SHP77 (cell line): ENCODE data around the gene SDK1.

Experiments used
- DNase-seq, 2 experiments: peaks; one replicate each; lab custom pipeline; 2025; lab: John Stamatoyannopoulos, UW

Gene SDK1

DNA sequence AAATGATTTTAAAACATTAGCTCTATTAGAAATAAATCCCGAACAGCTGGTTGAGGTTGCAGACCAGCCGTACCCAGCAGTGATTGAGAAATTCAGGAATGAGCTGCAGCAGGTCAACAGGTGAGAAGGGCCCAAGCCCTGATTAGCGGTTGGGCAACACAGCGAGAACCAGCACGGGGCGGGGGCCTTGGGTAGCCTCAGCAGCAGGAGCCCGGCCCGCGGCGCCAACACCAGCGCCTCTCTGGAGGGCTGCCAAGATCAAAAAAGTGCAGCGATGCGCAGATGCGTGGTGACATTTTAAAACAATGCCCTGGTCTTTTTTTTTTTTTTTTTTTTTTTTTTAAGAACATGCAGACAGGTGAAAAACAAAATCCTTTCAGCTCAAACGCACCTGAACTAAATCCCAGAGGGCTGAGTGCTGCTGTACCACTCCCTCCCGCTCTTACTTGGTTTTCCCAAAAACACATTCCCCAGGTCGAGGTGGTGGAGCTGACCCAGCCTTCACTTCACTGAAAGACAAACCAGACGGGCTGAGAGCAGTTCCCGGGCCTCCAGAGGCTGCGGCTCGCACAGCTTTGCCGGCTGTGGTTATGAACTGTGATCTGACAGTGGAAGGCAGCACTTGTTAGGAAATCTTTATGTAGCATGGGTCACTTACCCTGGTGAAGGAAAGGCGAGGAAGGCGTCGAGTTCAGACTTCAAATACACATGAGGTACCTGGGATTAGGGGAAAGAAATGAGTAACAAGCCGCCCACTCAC lies 579.4 kb downstream of the SDK1 start:
- peak; percentile 50 to 61 for DNase-seq

GRCh38 chr7:3882782-3883181 lies 581.7 kb downstream of the SDK1 start:
- no peak for DNase-seq

- DNase-seq, result no peak
These were observed 583.5 kb downstream of the SDK1 start for GRCh38 chr7:3884543-3884942.

GRCh38 chr7:3887096-3887690 lies 586.1 kb downstream of the SDK1 start:
- DNase-seq, result no peak

DNA sequence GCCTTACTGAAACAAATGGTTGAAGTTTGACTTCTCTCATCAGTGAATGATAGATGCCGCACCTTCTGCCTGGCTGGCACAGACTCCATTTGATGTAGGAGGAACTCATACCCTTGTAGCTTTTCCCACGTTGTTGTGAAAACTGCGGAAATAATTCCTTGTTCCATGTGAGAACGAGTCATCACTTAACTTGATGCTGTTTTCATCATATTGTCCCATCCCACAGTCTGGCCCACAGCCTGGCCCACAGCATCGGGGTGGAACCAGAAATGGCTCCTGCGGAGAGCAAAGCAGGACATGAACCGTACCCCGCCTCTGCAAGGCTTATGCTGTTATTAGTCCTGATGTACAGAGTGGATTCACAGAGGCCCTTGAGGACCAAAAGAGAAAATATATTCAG lies 587.0 kb downstream of the SDK1 start:
- DNase-seq, result no peak

DNA sequence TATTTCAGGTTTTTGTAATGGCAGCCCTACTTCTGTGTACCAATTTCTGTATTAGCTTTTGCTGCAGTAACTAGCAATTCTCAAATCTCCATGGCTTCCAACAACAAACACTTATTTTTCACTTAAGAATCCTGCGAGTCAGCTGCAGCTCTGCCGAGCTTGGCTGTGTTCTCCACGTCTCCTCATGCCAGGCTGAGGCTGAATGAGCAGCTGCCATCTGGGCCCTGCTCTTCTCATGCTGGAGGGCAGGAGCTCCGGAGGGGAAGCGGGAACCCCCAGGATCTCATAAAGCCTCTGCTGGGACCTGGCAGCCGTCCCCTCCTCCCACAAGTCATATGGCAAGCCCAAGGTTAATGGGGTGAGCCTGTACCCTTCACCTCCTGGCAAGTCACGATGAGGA lies 591.1 kb downstream of the SDK1 start:
- no peak for DNase-seq

DNA sequence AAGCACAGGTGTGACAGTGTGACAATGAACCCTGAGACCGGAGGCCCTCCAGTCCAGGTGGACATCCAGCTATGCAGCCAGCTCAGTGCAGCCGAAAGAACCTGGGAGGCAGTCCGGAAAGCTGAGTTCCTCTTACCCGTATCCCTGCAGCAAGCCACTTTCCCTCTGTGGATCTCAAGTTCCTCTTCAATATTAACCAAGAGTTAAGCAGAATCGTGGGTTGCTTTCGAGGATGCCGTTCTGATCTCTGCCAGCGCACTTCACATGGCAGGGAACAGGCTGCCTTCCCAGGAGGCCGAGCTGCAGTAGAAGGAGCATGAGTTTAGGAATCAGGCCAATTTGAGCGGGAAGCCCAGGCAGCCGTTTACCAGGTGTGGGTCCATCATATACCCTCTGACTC lies 591.6 kb downstream of the SDK1 start:
- DNase-seq, result no peak

DNA sequence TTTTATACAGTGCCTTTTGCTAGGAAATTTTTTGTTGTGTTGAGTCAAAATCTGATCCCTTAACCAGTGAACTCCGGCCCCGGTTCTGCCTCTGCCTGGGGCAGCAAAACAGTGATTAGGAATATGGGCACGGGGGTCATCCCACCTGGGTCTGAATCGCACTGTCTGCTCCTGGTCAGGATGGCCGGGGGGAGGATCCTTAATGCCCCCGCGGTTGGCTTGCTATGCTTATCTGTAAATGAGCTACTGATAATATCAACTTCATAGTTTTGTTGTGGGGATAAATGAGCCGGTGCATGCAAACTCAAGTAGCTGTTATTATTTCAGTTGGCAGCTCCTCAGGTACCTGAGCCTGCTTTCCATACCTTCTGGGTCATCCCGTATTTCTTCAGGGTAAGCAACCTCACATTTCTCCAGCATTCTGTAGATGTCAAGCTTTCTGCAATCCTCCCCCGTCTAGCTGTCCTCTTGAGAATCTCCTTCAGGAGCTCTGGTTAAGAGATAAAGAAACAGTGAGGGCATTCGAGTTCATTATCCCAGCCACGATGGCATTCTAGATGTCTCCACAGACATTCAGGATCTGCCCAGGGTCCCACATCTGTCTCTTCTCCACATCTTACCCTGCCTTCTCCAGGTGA lies 592.2 kb downstream of the SDK1 start:
- no peak for DNase-seq

- DNase-seq, result no peak
These were observed 592.7 kb downstream of the SDK1 start for GRCh38 chr7:3893789-3894153.

- DNase-seq, result no peak
These were observed 594.5 kb downstream of the SDK1 start for GRCh38 chr7:3895341-3896116.

GRCh38 chr7:3896169-3896765 lies 595.2 kb downstream of the SDK1 start:
- no peak for DNase-seq

DNA sequence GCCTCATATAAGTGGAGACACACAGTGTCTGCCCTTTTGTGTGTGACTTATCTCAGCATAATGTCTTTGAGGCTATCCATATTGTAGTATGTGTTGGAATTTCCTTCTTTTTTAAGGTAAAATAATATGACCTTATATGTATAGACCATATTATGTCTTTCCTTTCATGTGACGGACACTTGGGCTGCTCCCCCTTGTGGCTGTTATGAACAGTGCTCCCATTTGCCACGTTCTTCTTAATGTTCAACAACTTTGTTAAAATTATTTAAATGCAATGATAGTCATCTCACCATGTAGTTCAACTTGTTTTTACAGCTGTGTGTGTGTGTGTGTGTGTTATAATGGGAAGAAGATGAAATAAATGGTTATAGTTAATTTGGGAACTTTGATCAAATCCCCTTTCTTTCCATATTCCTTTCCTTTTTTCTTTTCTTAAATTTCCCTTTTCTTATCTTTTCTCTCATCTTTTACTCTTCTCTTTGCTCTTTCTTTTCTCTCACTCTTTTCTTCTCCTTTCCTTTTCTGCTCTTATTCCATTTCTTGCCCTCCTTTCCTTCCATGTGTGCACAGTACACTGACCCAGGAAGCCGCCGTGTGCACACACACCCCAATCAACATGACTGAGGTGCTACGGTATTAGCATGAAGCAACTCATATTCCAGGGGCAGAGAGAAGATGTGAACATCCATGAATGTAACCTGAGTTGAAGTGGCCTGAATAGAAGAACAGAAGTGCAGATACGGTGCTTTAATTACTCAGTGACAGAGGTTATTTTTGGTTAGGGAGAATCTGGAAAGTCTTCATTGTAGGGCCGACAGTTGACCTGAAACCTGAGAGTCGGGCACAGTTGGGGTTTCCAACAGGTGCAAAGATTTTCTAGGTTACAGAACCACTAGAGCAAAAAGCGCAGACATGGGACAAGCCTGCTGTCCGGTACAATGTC lies 596.6 kb downstream of the SDK1 start:
- DNase-seq, result peak; percentile 45 to 50

DNA sequence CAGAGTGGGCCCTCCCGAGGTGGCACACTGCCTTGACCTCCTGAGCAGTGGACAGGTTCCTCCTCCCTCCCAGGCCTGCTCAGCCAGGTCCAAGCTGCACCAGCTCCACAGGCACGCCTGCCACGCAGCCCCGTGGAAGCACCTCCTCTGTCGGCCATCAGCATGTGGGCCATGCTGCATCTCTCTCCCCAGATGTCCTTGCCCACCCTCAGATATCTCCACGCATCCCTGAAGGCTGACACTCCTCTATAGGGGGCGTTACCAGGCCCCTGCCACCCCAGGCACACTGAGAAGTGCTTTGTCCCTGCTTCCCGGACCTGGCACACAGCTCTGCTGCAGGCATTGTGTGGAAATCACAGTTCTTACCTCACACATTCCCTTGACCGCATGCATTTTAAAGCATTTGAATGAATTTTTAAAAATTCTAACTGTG lies 598.5 kb downstream of the SDK1 start:
- no peak for DNase-seq

DNA sequence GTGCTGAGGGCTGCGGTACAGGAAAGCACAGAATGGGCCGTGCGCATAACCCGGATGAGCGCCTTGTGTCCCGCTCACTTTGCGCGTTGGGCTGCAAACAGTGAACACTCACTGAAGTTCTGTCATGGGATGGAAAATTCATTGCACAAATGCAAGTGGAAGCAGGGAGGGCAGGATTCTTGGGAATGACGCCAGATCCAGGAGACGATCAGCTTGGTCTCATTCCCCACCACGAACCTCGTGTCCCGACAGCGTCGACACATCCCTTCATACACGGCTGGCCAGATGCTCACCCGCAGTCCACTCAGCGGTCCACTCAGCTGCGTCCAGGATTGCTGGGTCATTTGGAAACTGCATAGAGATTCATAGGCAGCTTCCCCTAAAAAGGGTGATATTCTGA lies 607.1 kb downstream of the SDK1 start:
- DNase-seq, result no peak

DNA sequence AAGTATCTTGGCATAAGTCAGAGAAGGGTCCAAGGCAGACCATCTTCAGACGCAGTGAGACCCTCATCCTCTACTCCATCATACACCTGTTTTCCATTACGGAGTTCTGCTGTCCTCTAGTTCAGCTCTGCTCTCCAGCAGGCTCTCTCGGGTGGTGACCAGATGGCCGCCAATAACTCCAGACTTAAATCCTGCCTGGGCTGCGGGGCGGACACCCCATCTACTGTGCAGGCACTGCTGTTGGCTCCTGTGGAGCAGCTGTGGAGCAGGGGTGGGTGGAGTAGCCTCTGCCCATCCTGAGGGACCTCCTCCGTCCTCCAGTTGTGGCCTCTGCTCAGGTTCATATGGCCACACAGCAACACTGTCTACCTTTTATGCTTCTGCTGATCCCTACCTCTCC lies 608.1 kb downstream of the SDK1 start:
- no peak for DNase-seq

DNA sequence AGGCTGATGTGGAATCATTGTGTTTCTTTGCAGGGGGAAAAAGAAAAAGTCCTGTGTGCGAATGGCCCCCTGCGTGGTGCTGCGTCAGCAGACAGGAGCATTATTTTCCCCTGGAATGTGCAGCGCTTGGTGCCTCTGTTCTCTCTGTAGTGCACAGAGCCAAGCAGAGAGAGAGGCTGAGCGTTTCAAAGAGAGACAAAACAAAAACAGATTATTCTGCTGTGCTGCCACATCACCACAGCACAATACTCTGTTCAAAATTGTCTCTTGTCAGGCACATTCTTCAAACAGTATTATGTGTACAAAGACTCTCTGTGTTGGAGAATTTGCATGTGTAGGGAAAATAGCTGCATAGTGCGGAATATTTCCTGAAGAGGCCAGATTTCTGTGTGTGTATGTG lies 609.0 kb downstream of the SDK1 start:
- no peak for DNase-seq

GRCh38 chr7:3911685-3912084 lies 610.6 kb downstream of the SDK1 start:
- no peak for DNase-seq

GRCh38 chr7:3912291-3912690 lies 611.2 kb downstream of the SDK1 start:
- DNase-seq, result no peak

- DNase-seq, result no peak
These were observed 613.2 kb downstream of the SDK1 start for GRCh38 chr7:3914051-3914775.

- DNase-seq, result no peak
These were observed 614.4 kb downstream of the SDK1 start for GRCh38 chr7:3915337-3915878.
